MM.1S (cell line): ENCODE results near the gene SRRM4.

ENCODE experiments used
- EZH2 ChIP-seq: fragments of 300-600 bp; sonication (generic); optimal IDR thresholded peaks from 2 replicates; pipeline ENCODE3; 2017; ENCODE audit warnings: low read depth, mild to moderate bottlenecking, antibody characterized with exemption, low read length, mixed read lengths
- EZH2phosphoT487 ChIP-seq: fragments of 300-600 bp; sonication (generic); IDR thresholded peaks from 2 replicates; pipeline ENCODE4 v1.6.1; 2018; ENCODE audit warnings: antibody characterized with exemption, low read length
- TF ChIP-seq, protein P1 (sequence below): fragments of 300-600 bp; sonication (generic); IDR thresholded peaks from 2 replicates; pipeline ENCODE4 v1.5.1; 2016; ENCODE audit warnings: antibody characterized with exemption, low read length, mixed read lengths

DNA sequence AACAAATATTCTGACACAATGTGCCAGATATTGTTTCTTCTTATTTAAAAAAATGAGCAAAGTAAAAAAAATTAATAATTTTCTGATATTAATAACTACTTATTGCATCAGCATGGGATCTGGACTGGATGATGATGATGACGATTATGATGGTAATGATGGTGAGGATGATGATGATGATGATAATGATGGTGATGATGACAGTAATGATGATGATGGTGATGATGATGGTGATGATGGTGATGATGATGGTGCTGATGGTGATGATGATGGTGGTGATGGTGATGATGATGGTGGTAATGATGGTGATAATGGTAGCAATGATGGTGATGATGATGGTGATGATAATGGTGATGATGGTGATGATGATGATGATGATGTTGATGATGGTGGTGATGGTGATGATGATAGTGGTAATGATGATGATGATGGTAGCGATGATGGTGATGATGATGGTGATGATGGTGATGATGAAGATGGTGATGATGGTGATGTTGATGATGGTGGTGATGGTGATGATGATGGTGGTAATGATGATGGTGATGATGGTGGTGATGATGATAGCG is 94.0 kb downstream of the SRRM4 start:
- TF ChIP-seq, protein P1, sequence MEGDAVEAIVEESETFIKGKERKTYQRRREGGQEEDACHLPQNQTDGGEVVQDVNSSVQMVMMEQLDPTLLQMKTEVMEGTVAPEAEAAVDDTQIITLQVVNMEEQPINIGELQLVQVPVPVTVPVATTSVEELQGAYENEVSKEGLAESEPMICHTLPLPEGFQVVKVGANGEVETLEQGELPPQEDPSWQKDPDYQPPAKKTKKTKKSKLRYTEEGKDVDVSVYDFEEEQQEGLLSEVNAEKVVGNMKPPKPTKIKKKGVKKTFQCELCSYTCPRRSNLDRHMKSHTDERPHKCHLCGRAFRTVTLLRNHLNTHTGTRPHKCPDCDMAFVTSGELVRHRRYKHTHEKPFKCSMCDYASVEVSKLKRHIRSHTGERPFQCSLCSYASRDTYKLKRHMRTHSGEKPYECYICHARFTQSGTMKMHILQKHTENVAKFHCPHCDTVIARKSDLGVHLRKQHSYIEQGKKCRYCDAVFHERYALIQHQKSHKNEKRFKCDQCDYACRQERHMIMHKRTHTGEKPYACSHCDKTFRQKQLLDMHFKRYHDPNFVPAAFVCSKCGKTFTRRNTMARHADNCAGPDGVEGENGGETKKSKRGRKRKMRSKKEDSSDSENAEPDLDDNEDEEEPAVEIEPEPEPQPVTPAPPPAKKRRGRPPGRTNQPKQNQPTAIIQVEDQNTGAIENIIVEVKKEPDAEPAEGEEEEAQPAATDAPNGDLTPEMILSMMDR, result no peak
- TF ChIP-seq EZH2 (no peak), EZH2phosphoT487 (no peak)
